Neutrophil (primary cell): Measurements from ENCODE around the gene LRP11.

Experiments
- H3K27ac ChIP-seq: fragments of 200-600 bp; sonication (generic); 2 replicates; pipeline ENCODE4 v1.5.1; 2016; ENCODE audit warnings: mild to moderate bottlenecking, moderate library complexity
- H3K27me3 ChIP-seq: fragments of 200-600 bp; sonication (generic); 2 replicates; pipeline ENCODE4 v1.6.0; 2016; ENCODE audit warnings: mild to moderate bottlenecking
- H3K36me3 ChIP-seq: fragments of 200-600 bp; sonication (generic); 2 replicates; pipeline ENCODE4 v1.5.1; 2017
- H3K4me1 ChIP-seq, 2 experiments: fragments of 200-600 bp in 1 of 2; sonication (generic) in 1 of 2; 1 replicate in 1 of 2; 2 replicates in 1 of 2; pipeline versions ENCODE4 v1.5.1 to v1.6.1; 2013 to 2016; ENCODE audit warnings: low read depth in 1 of 2, low read length in 1 of 2, mild to moderate bottlenecking in 1 of 2, moderate library complexity in 1 of 2; ENCODE audit not compliant: control insufficient read depth in 1 of 2, insufficient read depth in 1 of 2
- H3K4me3 ChIP-seq, 2 experiments: fragments of 200-600 bp in 1 of 2; sonication (generic) in 1 of 2; 1 replicate in 1 of 2; 2 replicates in 1 of 2; pipeline ENCODE4 v1.5.1; 2013 to 2016; ENCODE audit warnings: low read depth in 1 of 2, low read length in 1 of 2, mild to moderate bottlenecking in 1 of 2, moderate library complexity in 1 of 2
- H3K9me3 ChIP-seq: fragments of 200-600 bp; sonication (generic); 2 replicates; pipeline ENCODE4 v1.5.1; 2016
- TF ChIP-seq, protein P1 (sequence below): fragments of 200-600 bp; sonication (generic); IDR thresholded peaks from 2 replicates; pipeline ENCODE4 v1.5.1; 2016; ENCODE audit warnings: antibody characterized with exemption

LRP11 gene

DNA sequence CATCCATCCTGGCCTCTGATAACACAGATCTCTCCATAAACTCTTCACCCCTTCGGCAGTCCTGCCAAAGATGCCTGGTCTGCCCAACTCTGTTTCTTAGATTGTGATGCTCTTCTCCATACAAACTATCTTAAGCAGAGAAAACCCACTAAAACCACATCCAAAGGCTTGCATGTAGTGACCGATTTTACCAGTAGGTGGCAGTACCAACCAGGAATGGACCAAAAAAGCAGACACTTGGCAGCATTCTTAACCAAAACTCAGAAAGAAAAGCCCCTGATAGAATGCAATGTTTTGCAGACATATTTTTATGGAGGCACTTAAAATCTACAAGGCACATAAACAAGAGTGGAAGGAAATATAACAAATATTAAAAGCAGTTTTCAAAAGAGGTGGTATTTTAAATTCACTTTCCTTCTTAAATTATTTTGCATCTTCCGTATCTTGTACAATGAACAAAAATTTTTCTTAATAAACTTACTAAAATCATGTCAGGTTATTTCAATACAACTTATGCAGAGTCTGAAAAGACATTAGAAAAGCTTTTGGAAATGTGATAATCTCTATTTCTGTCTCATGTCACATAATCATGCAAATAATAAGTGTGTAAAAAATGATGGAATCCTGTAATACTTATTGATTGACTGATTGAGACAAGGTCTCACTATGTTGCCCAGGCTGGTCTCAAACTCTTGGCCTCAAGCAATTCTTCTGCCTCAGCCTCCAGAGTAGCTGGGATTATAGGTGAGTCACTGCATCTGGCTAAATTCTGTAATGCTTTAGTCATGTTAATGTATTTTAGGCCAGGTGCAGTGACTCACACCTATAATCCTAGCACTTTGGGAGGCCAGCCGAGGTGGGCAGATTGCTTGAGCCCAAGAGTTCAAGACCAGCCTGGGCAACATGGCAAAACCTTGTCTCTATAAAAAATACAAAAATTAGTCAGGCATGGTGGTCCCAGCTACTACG is 29.4 kb downstream of the LRP11 start:
- H3K4me3 ChIP-seq, result no peak overlapping the region
- H3K27ac ChIP-seq, result no peak overlapping the region
- TF ChIP-seq, protein P1, sequence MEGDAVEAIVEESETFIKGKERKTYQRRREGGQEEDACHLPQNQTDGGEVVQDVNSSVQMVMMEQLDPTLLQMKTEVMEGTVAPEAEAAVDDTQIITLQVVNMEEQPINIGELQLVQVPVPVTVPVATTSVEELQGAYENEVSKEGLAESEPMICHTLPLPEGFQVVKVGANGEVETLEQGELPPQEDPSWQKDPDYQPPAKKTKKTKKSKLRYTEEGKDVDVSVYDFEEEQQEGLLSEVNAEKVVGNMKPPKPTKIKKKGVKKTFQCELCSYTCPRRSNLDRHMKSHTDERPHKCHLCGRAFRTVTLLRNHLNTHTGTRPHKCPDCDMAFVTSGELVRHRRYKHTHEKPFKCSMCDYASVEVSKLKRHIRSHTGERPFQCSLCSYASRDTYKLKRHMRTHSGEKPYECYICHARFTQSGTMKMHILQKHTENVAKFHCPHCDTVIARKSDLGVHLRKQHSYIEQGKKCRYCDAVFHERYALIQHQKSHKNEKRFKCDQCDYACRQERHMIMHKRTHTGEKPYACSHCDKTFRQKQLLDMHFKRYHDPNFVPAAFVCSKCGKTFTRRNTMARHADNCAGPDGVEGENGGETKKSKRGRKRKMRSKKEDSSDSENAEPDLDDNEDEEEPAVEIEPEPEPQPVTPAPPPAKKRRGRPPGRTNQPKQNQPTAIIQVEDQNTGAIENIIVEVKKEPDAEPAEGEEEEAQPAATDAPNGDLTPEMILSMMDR, result peak; percentile 87
- H3K9me3 ChIP-seq, result no peaks in the 10 kb centered on the region
- no peaks in the 10 kb centered on the region for H3K27me3 ChIP-seq
- no peaks in the 10 kb centered on the region for H3K36me3 ChIP-seq
- no peaks in the 10 kb centered on the region for H3K4me1 ChIP-seq

DNA sequence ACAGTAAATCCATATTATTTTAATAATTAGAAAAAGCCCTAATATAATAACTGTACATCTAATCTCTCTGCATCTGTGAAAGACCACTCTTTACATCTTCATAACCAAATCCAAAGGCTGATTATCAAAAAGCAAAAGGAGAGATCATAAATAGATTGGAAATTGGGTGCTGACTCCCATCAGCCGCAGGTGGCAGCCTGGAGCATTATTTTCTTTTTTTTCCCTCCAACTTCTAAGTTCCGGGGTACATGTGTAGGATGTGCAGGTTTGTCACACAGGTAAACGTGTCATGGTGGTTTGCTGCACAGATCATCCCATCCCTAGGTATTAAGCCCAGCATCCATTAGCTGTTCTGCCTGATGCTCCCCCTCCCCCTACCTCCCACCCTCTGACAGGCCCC is 30.5 kb downstream of the LRP11 start:
- no peak overlapping the region for H3K4me3 ChIP-seq
- H3K4me1 ChIP-seq, result no peaks in the 10 kb centered on the region
- H3K36me3 ChIP-seq, result no peaks in the 10 kb centered on the region
- no peak overlapping the region for H3K27ac ChIP-seq
- no peaks in the 10 kb centered on the region for H3K9me3 ChIP-seq
- TF ChIP-seq, protein P1, result no peak
- no peaks in the 10 kb centered on the region for H3K27me3 ChIP-seq

DNA sequence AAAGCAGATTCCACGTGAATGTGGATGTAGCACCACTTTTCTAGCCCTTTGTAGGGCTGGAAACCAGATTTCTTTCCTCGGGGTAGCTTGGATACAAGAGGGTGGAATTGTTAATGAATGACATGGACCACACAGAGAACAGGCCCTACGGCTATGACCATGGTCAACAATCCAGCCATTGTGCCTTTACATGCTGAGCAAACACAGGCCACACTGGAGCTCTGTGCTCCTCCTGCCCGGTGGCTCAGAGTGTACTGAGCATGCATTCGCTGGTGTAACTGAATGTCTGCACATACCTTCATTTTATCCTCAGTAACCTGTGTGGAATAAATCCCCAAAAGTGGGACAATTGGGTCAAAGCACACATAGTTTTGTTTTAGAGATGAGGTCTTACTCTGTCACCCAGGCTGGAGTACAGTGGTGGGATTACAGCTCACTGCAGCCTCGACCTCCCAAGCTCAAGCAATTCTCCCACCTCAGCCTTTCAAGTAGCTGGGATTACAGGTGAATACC is 32.8 kb downstream of the LRP11 start:
- H3K9me3 ChIP-seq, result no peaks in the 10 kb centered on the region
- TF ChIP-seq, protein P1, result no peak
- no peak overlapping the region for H3K4me3 ChIP-seq
- H3K27me3 ChIP-seq, result no peaks in the 10 kb centered on the region
- H3K4me1 ChIP-seq, result no peaks in the 10 kb centered on the region
- H3K36me3 ChIP-seq, result no peaks in the 10 kb centered on the region
- no peak overlapping the region for H3K27ac ChIP-seq

DNA sequence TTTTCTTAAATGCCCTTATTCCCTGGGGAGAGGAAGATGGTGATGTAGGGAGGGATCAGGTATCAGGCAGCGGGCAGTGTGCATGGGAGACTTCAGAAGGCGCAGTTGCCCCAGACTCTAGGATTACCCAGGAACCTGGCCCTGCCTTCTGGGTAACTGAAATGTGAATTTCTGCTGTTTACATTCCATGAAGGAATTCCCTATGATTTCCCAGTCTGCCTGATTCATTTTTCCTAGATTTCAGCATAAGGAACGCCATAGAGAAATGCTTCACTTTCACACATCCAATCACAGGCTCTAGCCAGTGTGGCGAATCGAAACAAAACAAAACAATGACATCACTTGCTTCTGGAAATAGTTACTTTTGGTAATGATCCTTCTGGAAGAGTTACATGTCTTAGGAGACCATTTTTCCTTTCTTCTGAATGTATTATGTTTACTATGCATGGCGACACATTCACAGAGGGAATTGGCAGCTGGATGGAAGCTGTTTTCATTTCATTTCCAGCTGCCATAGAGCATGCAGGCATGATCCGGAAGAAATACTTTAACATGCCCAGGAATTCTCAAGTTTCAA is 33.3 kb downstream of the LRP11 start:
- Histone ChIP-seq H3K27ac (no peak overlapping the region), H3K36me3 (no peaks in the 10 kb centered on the region), H3K9me3 (no peaks in the 10 kb centered on the region), H3K4me3 (no peak overlapping the region), H3K4me1 (no peaks in the 10 kb centered on the region), H3K27me3 (no peaks in the 10 kb centered on the region)
- TF ChIP-seq, protein P1, result no peak

DNA sequence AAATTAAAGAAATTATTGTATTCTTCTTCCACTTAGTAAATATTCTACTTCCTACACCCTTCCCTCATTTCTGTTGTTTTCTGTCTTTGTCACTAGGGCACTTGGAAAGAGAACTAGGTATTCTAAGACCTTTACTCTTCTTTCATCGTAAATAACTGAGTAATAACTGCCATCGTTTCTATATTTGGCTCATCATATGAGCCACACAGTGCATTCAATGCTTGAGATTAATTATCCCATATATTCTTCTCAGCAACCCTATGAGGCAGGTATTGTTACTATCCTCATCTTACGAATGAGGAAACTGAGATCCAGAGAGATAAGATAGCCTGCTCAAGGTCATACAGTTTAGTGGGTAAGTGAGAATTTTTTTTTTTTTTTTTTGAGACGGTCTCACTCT is 38.9 kb downstream of the LRP11 start:
- no peaks in the 10 kb centered on the region for H3K9me3 ChIP-seq
- TF ChIP-seq, protein P1, result no peak
- H3K27ac ChIP-seq, result no peak overlapping the region
- H3K4me1 ChIP-seq, result no peaks in the 10 kb centered on the region
- H3K27me3 ChIP-seq, result no peaks in the 10 kb centered on the region
- no peaks in the 10 kb centered on the region for H3K36me3 ChIP-seq
- H3K4me3 ChIP-seq, result no peak overlapping the region
